ENCODE measurements around the gene EEF1A2. TPM values are rescaled to one million over a fixed set of nuclear protein-coding genes. Genes with fewer than 3 reads are reported as not detected.
"Not testable (repeated sequence)": the region's sequence is repeated elsewhere in the genome, so short reads cannot be mapped to it uniquely, and the experiment has no call there.

Gene EEF1A2
- total RNA-seq, 1 donor from 2014 or later: 0.67 TPM

- no peak for TF ChIP-seq CTCF (IDR thresholded peaks at IDR 0.05)
- no peak for DNase-seq
- Histone ChIP-seq H3K9me3 (no peaks in the 10 kb centered on the region), H3K36me3 (no peaks in the 10 kb centered on the region), H3K4me1 (no peaks in the 10 kb centered on the region), H3K27ac (no peak overlapping the region), H3K4me3 (no peak overlapping the region), H3K27me3 (peaks cover 42% of the 10 kb centered on the region)
- ATAC-seq: no peak
- intact Hi-C loops (cut with DNase I): no loop called here
These were observed 15.0 kb downstream of the EEF1A2 start for GRCh38 chr20:63483834-63484233.

GRCh38 chr20:63482021-63482587 lies 16.8 kb downstream of the EEF1A2 start:
- Histone ChIP-seq H3K4me3 (no peak overlapping the region), H3K36me3 (no peaks in the 10 kb centered on the region), H3K27me3 (peaks cover 45% of the 10 kb centered on the region), H3K27ac (no peak overlapping the region), H3K4me1 (no peaks in the 10 kb centered on the region), H3K9me3 (no peaks in the 10 kb centered on the region)
- no peak for DNase-seq
- intact Hi-C loops (cut with DNase I): no loop called here
- TF ChIP-seq CTCF (IDR thresholded peaks at IDR 0.05): no peak
- no peak for ATAC-seq

GRCh38 chr20:63481503-63481902 lies 17.4 kb downstream of the EEF1A2 start:
- DNase-seq: no peak
- Histone ChIP-seq H3K27ac (no peak overlapping the region), H3K36me3 (no peaks in the 10 kb centered on the region), H3K27me3 (peaks cover 51% of the 10 kb centered on the region), H3K4me1 (no peaks in the 10 kb centered on the region), H3K4me3 (no peak overlapping the region), H3K9me3 (no peaks in the 10 kb centered on the region)
- ATAC-seq: no peak
- intact Hi-C loops (cut with DNase I): no loop called here
- no peak for TF ChIP-seq CTCF (IDR thresholded peaks at IDR 0.05)

GRCh38 chr20:63479695-63480419 lies 19.0 kb downstream of the EEF1A2 start:
- H3K9me3 ChIP-seq; H3K36me3 ChIP-seq; H3K4me3 ChIP-seq; H3K27ac ChIP-seq; DNase-seq; H3K4me1 ChIP-seq; intact Hi-C loops (cut with DNase I): not testable (repeated sequence)
- H3K27me3 ChIP-seq: peaks cover 54% of the 10 kb centered on the region
- peak; percentile 4 for ATAC-seq

- H3K27ac ChIP-seq: no peak overlapping the region
- H3K36me3 ChIP-seq: no peaks in the 10 kb centered on the region
- H3K9me3 ChIP-seq: no peaks in the 10 kb centered on the region
- intact Hi-C loops (cut with DNase I): no loop called here
- H3K4me1 ChIP-seq: no peaks in the 10 kb centered on the region
- no peak for DNase-seq
- no peak overlapping the region for H3K4me3 ChIP-seq
- peaks cover 60% of the 10 kb centered on the region for H3K27me3 ChIP-seq
- no peak for TF ChIP-seq CTCF (IDR thresholded peaks at IDR 0.05)
- no peak for ATAC-seq
These were observed 20.3 kb downstream of the EEF1A2 start for GRCh38 chr20:63478346-63479302.

- intact Hi-C loops (cut with DNase I): no loop called here
- Histone ChIP-seq H3K27ac (no peak overlapping the region), H3K27me3 (peaks cover 67% of the 10 kb centered on the region), H3K9me3 (no peaks in the 10 kb centered on the region), H3K36me3 (no peaks in the 10 kb centered on the region), H3K4me3 (no peak overlapping the region), H3K4me1 (no peaks in the 10 kb centered on the region)
- no peak for TF ChIP-seq CTCF (IDR thresholded peaks at IDR 0.05)
- ATAC-seq (no peak), DNase-seq (no peak)
These were observed 20.9 kb downstream of the EEF1A2 start for GRCh38 chr20:63477944-63478343.
